Hepatocyte (in vitro differentiated cells): Measurements from ENCODE around the gene TRIM15. TPM values are rescaled to one million over a fixed set of nuclear protein-coding genes. Genes with fewer than 3 reads are reported as not detected.

Experiments
- DNase-seq: peaks from one replicate; pipeline ENCODE4 v3.0.0-alpha.2; 2016; ENCODE audit warnings: low spot score
- H2AFZ ChIP-seq: fragments of 200-600 bp; sonication (generic); 2 replicates; pipeline ENCODE4 v1.6.0; 2016; ENCODE audit warnings: antibody characterized with exemption, mild to moderate bottlenecking
- H3K27ac ChIP-seq: fragments of 200-600 bp; sonication (generic); 2 replicates; pipeline ENCODE4 v1.5.1; 2016; ENCODE audit warnings: mild to moderate bottlenecking
- H3K27me3 ChIP-seq: fragments of 200-600 bp; sonication (generic); 2 replicates; pipeline ENCODE4 v1.6.1; 2016
- H3K36me3 ChIP-seq: fragments of 200-600 bp; sonication (generic); replicated peaks from 2 replicates; pipeline ENCODE4 v1.5.1; 2016; ENCODE audit warnings: low read depth; ENCODE audit not compliant: insufficient read depth
- H3K4me1 ChIP-seq: fragments of 200-600 bp; sonication (generic); 2 replicates; pipeline ENCODE4 v1.5.1; 2016; ENCODE audit warnings: mild to moderate bottlenecking, moderate library complexity; ENCODE audit not compliant: insufficient read depth
- H3K4me2 ChIP-seq: fragments of 200-600 bp; sonication (generic); 2 replicates; pipeline ENCODE4 v1.6.0; 2016
- H3K4me3 ChIP-seq: fragments of 200-600 bp; sonication (generic); 2 replicates; pipeline ENCODE4 v1.5.1; 2016; ENCODE audit warnings: mild to moderate bottlenecking
- H3K79me2 ChIP-seq: fragments of 200-600 bp; sonication (generic); 2 replicates; pipeline ENCODE4 v1.6.0; 2017; ENCODE audit warnings: mild to moderate bottlenecking
- H3K9me2 ChIP-seq: fragments of 200-600 bp; sonication (generic); replicated peaks from 2 replicates; pipeline ENCODE4 v1.6.0; 2017; ENCODE audit warnings: mild to moderate bottlenecking; ENCODE audit not compliant: insufficient read depth
- H3K9me3 ChIP-seq: fragments of 200-600 bp; sonication (generic); 2 replicates; pipeline ENCODE4 v1.5.1; 2016; ENCODE audit warnings: low read depth, mild to moderate bottlenecking
- H4K20me1 ChIP-seq: fragments of 200-600 bp; sonication (generic); 2 replicates; pipeline ENCODE4 v1.6.0; 2016; ENCODE audit warnings: mild to moderate bottlenecking; ENCODE audit not compliant: insufficient read depth, poor library complexity, severe bottlenecking
- CTCF ChIP-seq: fragments of 200-600 bp; sonication (generic); IDR thresholded peaks from 2 replicates; pipeline ENCODE4 v1.5.1; 2016; ENCODE audit warnings: antibody characterized with exemption, mild to moderate bottlenecking; ENCODE audit not compliant: poor library complexity
- EZH2 ChIP-seq: fragments of 200-600 bp; sonication (generic); IDR thresholded peaks from 2 replicates; pipeline ENCODE4 v1.6.1; 2016; ENCODE audit warnings: antibody characterized with exemption, mild to moderate bottlenecking, borderline replicate concordance
- EZH2phosphoT487 ChIP-seq: fragments of 200-600 bp; sonication (generic); IDR thresholded peaks from one replicate; pipeline ENCODE4 v1.6.1; 2018; ENCODE audit warnings: antibody characterized with exemption, mild to moderate bottlenecking, low read depth, moderate library complexity; ENCODE audit not compliant: unreplicated experiment, severe bottlenecking
- WGBS: methylation state at CpG from one replicate; pipeline ENCODE4 v1.1.6; 2016; ENCODE audit warnings: low lambda C conversion rate; ENCODE audit errors: missing lambda C conversion rate; 5-methylcytosine and 5-hydroxymethylcytosine counted together
- polyA plus RNA-seq: library from polyadenylated mRNA; unstranded; fragments of >200 nt; fragmentation: Nextera tagmentation; extraction: Ambion mirVana; gene quantifications from 2 replicates; pipeline ENCODE4 v1.2.1, GENCODE V29; 2016
- total RNA-seq: library from RNA; depleted of rRNA; stranded (reverse); fragments of >200 nt; gene quantifications from 2 replicates; pipeline ENCODE4 v1.2.3, GENCODE V29; 2014

Gene TRIM15
- total and polyA plus RNA-seq, 2 experiments from 2014 or later = 1.2 to 2.6 TPM

- Histone ChIP-seq H3K9me3 (no peaks in the 10 kb centered on the region), H3K27me3 (no peaks in the 10 kb centered on the region), H2AFZ (no peak overlapping the region), H4K20me1 (no peaks in the 10 kb centered on the region), H3K4me2 (no peak overlapping the region), H3K79me2 (no peaks in the 10 kb centered on the region), H3K4me1 (no peaks in the 10 kb centered on the region), H3K36me3 (no peaks in the 10 kb centered on the region), H3K27ac (no peak overlapping the region), H3K9me2 (no peaks in the 10 kb centered on the region), H3K4me3 (no peak overlapping the region)
- no peak for TF ChIP-seq EZH2phosphoT487
- no peak for TF ChIP-seq EZH2
- no peak for TF ChIP-seq CTCF
- DNase-seq = no peak
- 93% methylated on average over 19 of the region's 20 CpGs for WGBS
These were observed 22.6 kb downstream of the TRIM15 start for GRCh38 chr6:30185846-30186484.

- Histone ChIP-seq H3K27ac (no peak overlapping the region), H3K4me3 (no peak overlapping the region), H2AFZ (no peak overlapping the region), H3K9me3 (no peaks in the 10 kb centered on the region), H3K79me2 (no peaks in the 10 kb centered on the region), H4K20me1 (no peaks in the 10 kb centered on the region), H3K4me1 (no peaks in the 10 kb centered on the region), H3K27me3 (no peaks in the 10 kb centered on the region), H3K9me2 (no peaks in the 10 kb centered on the region), H3K36me3 (no peaks in the 10 kb centered on the region), H3K4me2 (no peak overlapping the region)
- no peak for DNase-seq
- 99% methylated on average over 5 of the region's 5 CpGs for WGBS
- TF ChIP-seq EZH2 = no peak
- TF ChIP-seq EZH2phosphoT487 = no peak
- TF ChIP-seq CTCF = no peak
These were observed 25.2 kb downstream of the TRIM15 start for GRCh38 chr6:30188541-30188940.

GRCh38 chr6:30192076-30192475 lies 28.7 kb downstream of the TRIM15 start:
- Histone ChIP-seq H3K79me2 (no peaks in the 10 kb centered on the region), H3K36me3 (peaks cover 3% of the 10 kb centered on the region), H3K27ac (no peak overlapping the region), H3K9me3 (no peaks in the 10 kb centered on the region), H3K4me2 (no peak overlapping the region), H3K9me2 (no peaks in the 10 kb centered on the region), H3K4me1 (no peaks in the 10 kb centered on the region), H3K27me3 (no peaks in the 10 kb centered on the region), H2AFZ (no peak overlapping the region), H4K20me1 (no peaks in the 10 kb centered on the region), H3K4me3 (no peak overlapping the region)
- DNase-seq = no peak
- no peak for TF ChIP-seq EZH2
- TF ChIP-seq EZH2phosphoT487 = no peak
- TF ChIP-seq CTCF = no peak
- WGBS = 85% methylated on average over 7 of the region's 7 CpGs
